ENCODE measurements around the gene CCDC69. TPM values are rescaled to one million over a fixed set of nuclear protein-coding genes. Genes with fewer than 3 reads are reported as not detected.

CCDC69 gene
- total RNA-seq, 1 experiment from 2014 or later: 5.1 TPM

GRCh38 chr5:151259931-151260330 lies 36.0 kb upstream of the CCDC69 start:
- H3K27me3 Mint-ChIP-seq (ENCODE audit: insufficient read depth, unreplicated experiment): no peaks in the 10 kb centered on the region
- H3K36me3 ChIP-seq (ENCODE audit: control insufficient read depth, insufficient read depth, low read length): no peaks in the 10 kb centered on the region
- CTCF ChIA-PET: no interaction called here

DNA sequence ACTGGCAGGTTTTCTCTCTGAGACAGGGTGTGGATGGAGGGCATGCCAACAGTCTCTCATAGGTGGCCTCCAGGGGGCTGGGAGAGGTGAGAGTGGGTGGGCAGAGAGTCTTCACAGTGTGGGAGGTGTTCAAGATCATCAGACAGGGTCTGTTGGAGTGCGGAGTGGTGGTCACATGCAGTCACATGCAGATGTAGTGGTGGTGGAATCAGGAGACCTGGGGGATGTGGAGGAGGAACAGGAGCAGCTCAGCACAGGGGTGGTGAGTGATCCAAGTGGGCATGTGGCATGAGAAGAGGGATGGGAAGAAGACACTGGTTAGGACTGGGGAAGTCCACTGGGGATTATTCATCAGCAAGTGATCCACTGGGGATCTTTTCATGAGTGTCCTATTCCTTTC lies 34.9 kb upstream of the CCDC69 start:
- POLR2A ChIA-PET: no interaction called here
- no peak for TF ChIP-seq CTCF (IDR thresholded peaks at IDR 0.05; ENCODE audit: insufficient read depth in 1 of 2, low read depth in 1 of 2, low read length in 1 of 2, severe bottlenecking in 1 of 2, unreplicated experiment in 1 of 2)
- CTCF ChIA-PET: no interaction called here
- Mint-ChIP-seq H3K4me3 (ENCODE audit: unreplicated experiment) (no peak overlapping the region), H3K9me3 (ENCODE audit: unreplicated experiment) (no peaks in the 10 kb centered on the region), H3K4me1 (ENCODE audit: low read depth, unreplicated experiment) (peaks cover 5% of the 10 kb centered on the region), H3K27me3 (ENCODE audit: insufficient read depth, unreplicated experiment) (no peaks in the 10 kb centered on the region), H3K36me3 (ENCODE audit: insufficient read depth, unreplicated experiment) (no peaks in the 10 kb centered on the region), H3K27ac (ENCODE audit: unreplicated experiment) (no peak overlapping the region)
- DNase-seq: no peak
- no peaks in the 10 kb centered on the region for H3K27me3 ChIP-seq (replicated peaks; ENCODE audit: control insufficient read depth, insufficient read depth, low read length)
- H3K4me3 ChIP-seq (ENCODE audit: low read depth, low read length): no peak overlapping the region
- H3K9me3 ChIP-seq: no peaks in the 10 kb centered on the region
- no peaks in the 10 kb centered on the region for H3K4me1 ChIP-seq
- no TSS peak for BruUV-seq (replicated peaks)
- intact Hi-C loops (cut with micrococcal nuclease; ENCODE audit: unreplicated experiment): no loop called here
- H3K36me3 ChIP-seq (ENCODE audit: control insufficient read depth, insufficient read depth, low read length): no peaks in the 10 kb centered on the region

More at GRCh38 chr5:151259931-151260330, 36.0 kb upstream of the CCDC69 start:
- H3K4me3 Mint-ChIP-seq (ENCODE audit: unreplicated experiment): no peak overlapping the region
- intact Hi-C loops (cut with micrococcal nuclease; ENCODE audit: unreplicated experiment): no loop called here
- POLR2A ChIA-PET: no interaction called here
- no TSS peak for BruUV-seq (replicated peaks)
- H3K9me3 ChIP-seq: no peaks in the 10 kb centered on the region
- H3K4me1 Mint-ChIP-seq (ENCODE audit: low read depth, unreplicated experiment): peaks cover 6% of the 10 kb centered on the region
- H3K4me1 ChIP-seq: no peaks in the 10 kb centered on the region
- TF ChIP-seq CTCF (IDR thresholded peaks at IDR 0.05; ENCODE audit: insufficient read depth in 1 of 2, low read depth in 1 of 2, low read length in 1 of 2, severe bottlenecking in 1 of 2, unreplicated experiment in 1 of 2): no peak
- no peaks in the 10 kb centered on the region for H3K36me3 Mint-ChIP-seq (ENCODE audit: insufficient read depth, unreplicated experiment)
- DNase-seq: no peak
- no peak overlapping the region for H3K27ac Mint-ChIP-seq (ENCODE audit: unreplicated experiment)
- H3K9me3 Mint-ChIP-seq (ENCODE audit: unreplicated experiment): no peaks in the 10 kb centered on the region
- no peaks in the 10 kb centered on the region for H3K27me3 ChIP-seq (replicated peaks; ENCODE audit: control insufficient read depth, insufficient read depth, low read length)
- H3K4me3 ChIP-seq (ENCODE audit: low read depth, low read length): no peak overlapping the region

DNA sequence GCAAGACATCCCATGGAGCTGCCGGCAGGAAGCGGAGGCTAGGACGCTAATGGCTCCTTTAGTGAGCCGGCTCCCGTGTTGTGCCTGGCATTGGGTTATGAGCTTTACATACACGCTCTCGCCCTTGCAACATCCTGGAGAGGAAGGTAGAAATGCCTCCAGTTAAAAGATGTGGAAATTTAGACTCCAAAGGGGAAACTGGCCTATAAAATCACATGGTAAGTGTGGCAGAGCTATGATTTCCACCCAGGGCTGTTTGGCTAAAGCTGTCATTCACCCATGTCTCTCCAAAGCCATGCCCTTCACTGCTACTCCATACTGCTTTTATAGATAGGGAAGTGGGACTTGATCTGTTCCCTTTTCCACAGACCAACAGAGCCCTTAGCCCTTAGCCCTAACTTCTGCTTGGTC lies 34.3 kb upstream of the CCDC69 start:
- H3K36me3 ChIP-seq (ENCODE audit: control insufficient read depth, insufficient read depth, low read length): no peaks in the 10 kb centered on the region
- no peak for TF ChIP-seq CTCF (IDR thresholded peaks at IDR 0.05; ENCODE audit: insufficient read depth in 1 of 2, low read depth in 1 of 2, low read length in 1 of 2, severe bottlenecking in 1 of 2, unreplicated experiment in 1 of 2)
- DNase-seq: no peak
- H3K4me3 ChIP-seq (ENCODE audit: low read depth, low read length): no peak overlapping the region
- no TSS peak for BruUV-seq (replicated peaks)
- Mint-ChIP-seq H3K4me3 (ENCODE audit: unreplicated experiment) (no peak overlapping the region), H3K4me1 (ENCODE audit: low read depth, unreplicated experiment) (peaks cover 7% of the 10 kb centered on the region), H3K36me3 (ENCODE audit: insufficient read depth, unreplicated experiment) (peaks cover 3% of the 10 kb centered on the region), H3K27me3 (ENCODE audit: insufficient read depth, unreplicated experiment) (no peaks in the 10 kb centered on the region), H3K27ac (ENCODE audit: unreplicated experiment) (no peak overlapping the region), H3K9me3 (ENCODE audit: unreplicated experiment) (no peaks in the 10 kb centered on the region)
- H3K9me3 ChIP-seq: no peaks in the 10 kb centered on the region
- no peaks in the 10 kb centered on the region for H3K27me3 ChIP-seq (replicated peaks; ENCODE audit: control insufficient read depth, insufficient read depth, low read length)
- no peaks in the 10 kb centered on the region for H3K4me1 ChIP-seq
- ChIA-PET POLR2A (interaction anchor here (0.6 kb wide), 1 partner anchor 34 kb away, joined by 3 read pairs; the partner anchor contains the start of gene CCDC69), CTCF (no interaction called here)
- intact Hi-C loops (cut with micrococcal nuclease; ENCODE audit: unreplicated experiment): no loop called here
